NCI-H2196 treated with DMSO at 0.1 percent for 48 hours (cell line): ENCODE data around the gene UEVLD.

Source experiments
- DNase-seq: peaks from one replicate; lab custom pipeline; 2025; ENCODE audit not compliant: unreplicated experiment; lab: John Stamatoyannopoulos, UW

UEVLD gene

GRCh38 chr11:18502352-18502751 lies 86.2 kb downstream of the UEVLD start:
- no peak for DNase-seq

GRCh38 chr11:18501629-18502028 lies 86.9 kb downstream of the UEVLD start:
- no peak for DNase-seq

GRCh38 chr11:18498039-18498438 lies 90.5 kb downstream of the UEVLD start:
- DNase-seq, result no peak

- no peak for DNase-seq
Measured at GRCh38 chr11:18495703-18496102, 92.8 kb downstream of the UEVLD start.

- no peak for DNase-seq
Measured at GRCh38 chr11:18495271-18495670, 93.3 kb downstream of the UEVLD start.

- DNase-seq, result no peak
Measured at GRCh38 chr11:18493310-18493709, 95.2 kb downstream of the UEVLD start.

GRCh38 chr11:18492888-18493287 lies 95.6 kb downstream of the UEVLD start:
- peak; percentile 13 for DNase-seq

- no peak for DNase-seq
Measured at GRCh38 chr11:18491924-18492323, 96.6 kb downstream of the UEVLD start.

- DNase-seq, result no peak
Measured at GRCh38 chr11:18490736-18491485, 97.6 kb downstream of the UEVLD start.

- DNase-seq, result no peak
Measured at GRCh38 chr11:18490319-18490718, 98.2 kb downstream of the UEVLD start.

- DNase-seq, result no peak
Measured at GRCh38 chr11:18485913-18486528, 102.5 kb downstream of the UEVLD start.
